SH-SY5Y (cell line): ENCODE measurements around the gene FGGY.

Source experiments
- GATA2 ChIP-seq: IDR thresholded peaks from 2 replicates; pipeline ENCODE4 v1.6.1; 2011; ENCODE audit warnings: mild to moderate bottlenecking, low read depth, low read length
- GATA3 ChIP-seq: IDR thresholded peaks from 2 replicates; pipeline ENCODE4 v1.6.1; 2011; ENCODE audit warnings: low read depth, mild to moderate bottlenecking, low read length, moderate library complexity

- TF ChIP-seq GATA3 (no peak), GATA2 (no peak)
Measured at GRCh38 chr1:59378621-59379370, 81.9 kb downstream of the FGGY start.
